Thyroid gland (tissue), 4 donors: Measurements from ENCODE around the gene NXPH2.

ENCODE experiments used
- POLR2A ChIP-seq, 2 donors: fragments of 450-650 bp; IDR thresholded peaks; one replicate each; pipeline ENCODE4 v1.6.1; 2017; ENCODE audit warnings: antibody characterized with exemption in 2 of 2, mild to moderate bottlenecking in 2 of 2, moderate library complexity in 1 of 2
- TF ChIP-seq, protein P1 (sequence below), 6 experiments: fragments of 200-600 bp in 3 of 6; fragments of 450-650 bp in 3 of 6; sonication (generic) in 3 of 6; IDR thresholded peaks; one replicate each; pipeline ENCODE4 v1.5.1; 2016 to 2019; ENCODE audit warnings: antibody characterized with exemption in 6 of 6, mild to moderate bottlenecking in 2 of 6, inconsistent platforms in 1 of 6, moderate library complexity in 1 of 6

DNA sequence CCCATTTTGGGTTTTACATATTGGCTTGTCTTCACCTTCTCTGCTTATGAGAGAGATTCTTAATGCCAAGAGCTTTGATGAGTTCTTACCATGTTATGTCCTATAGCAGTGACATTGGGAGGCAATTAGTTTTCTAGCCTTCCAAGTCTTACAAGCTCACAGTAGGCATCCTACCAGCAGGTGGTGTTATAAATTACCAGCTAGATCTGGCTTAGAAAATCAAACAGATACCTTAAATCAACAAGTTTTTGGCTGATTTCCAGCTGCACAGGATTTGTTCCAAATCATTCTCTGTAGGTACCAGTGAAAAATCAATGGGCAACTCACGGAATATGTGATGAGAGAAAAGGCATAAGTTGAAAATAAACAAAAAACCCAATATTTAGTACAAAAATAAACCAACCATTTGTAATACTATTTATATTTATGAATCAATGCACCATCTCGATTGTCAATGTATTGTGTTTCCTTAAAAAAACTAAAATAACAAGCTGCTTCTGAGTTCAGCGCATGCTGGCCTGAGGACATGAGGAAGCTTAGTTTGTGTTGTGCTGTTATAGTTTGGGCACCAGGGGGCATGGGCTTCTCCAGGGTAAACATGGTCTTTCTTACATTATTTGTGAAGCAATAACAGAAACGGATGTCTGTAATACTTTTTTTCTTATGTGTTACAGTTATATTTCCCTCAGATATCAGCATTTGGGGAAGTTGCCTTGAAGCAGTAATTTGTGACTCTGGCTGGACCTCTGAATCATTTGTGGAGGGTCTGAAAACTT is 34.1 kb upstream of the NXPH2 start:
- TF ChIP-seq, protein P1, sequence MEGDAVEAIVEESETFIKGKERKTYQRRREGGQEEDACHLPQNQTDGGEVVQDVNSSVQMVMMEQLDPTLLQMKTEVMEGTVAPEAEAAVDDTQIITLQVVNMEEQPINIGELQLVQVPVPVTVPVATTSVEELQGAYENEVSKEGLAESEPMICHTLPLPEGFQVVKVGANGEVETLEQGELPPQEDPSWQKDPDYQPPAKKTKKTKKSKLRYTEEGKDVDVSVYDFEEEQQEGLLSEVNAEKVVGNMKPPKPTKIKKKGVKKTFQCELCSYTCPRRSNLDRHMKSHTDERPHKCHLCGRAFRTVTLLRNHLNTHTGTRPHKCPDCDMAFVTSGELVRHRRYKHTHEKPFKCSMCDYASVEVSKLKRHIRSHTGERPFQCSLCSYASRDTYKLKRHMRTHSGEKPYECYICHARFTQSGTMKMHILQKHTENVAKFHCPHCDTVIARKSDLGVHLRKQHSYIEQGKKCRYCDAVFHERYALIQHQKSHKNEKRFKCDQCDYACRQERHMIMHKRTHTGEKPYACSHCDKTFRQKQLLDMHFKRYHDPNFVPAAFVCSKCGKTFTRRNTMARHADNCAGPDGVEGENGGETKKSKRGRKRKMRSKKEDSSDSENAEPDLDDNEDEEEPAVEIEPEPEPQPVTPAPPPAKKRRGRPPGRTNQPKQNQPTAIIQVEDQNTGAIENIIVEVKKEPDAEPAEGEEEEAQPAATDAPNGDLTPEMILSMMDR (IDR thresholded peaks at IDR 0.05), result peak in 2 of 6 experiments; percentile 8 to 12
- TF ChIP-seq POLR2A (IDR thresholded peaks at IDR 0.05), result no peak
